ENCODE measurements around the gene PBRM1. TPM values are rescaled to one million over a fixed set of nuclear protein-coding genes. Genes with fewer than 3 reads are reported as not detected.

Gene PBRM1
- total and polyA plus RNA-seq, 2 experiments from 2014 or later: 57.5 to 72.5 TPM

DNA sequence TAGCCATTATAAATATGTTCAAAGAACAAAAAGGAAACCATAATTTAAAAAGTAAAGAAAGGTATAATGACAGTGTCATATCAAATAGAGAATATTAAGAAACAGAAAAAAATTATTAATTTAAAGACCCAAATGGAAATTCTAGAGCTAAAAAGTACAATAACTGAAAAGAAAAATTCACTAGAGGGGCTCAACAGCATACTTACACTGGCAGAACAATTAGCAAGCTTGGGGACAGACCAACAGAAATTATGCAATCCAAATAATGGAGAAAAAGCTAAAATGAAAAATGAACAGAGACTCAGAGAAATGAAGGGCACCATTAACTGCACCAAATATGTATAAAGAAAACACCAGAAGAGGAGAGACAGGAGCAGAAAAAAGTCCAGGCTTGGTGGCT is 33.9 kb upstream of the PBRM1 start:
- peaks cover 11% of the 10 kb centered on the region for H3K27me3 Mint-ChIP-seq (ENCODE audit: insufficient read depth, low read depth, poor library complexity)
- peaks cover 6% of the 10 kb centered on the region; the same call in 1 of the 2 replicates for H3F3A ChIP-seq (replicated peaks; ENCODE audit: low read depth)

DNA sequence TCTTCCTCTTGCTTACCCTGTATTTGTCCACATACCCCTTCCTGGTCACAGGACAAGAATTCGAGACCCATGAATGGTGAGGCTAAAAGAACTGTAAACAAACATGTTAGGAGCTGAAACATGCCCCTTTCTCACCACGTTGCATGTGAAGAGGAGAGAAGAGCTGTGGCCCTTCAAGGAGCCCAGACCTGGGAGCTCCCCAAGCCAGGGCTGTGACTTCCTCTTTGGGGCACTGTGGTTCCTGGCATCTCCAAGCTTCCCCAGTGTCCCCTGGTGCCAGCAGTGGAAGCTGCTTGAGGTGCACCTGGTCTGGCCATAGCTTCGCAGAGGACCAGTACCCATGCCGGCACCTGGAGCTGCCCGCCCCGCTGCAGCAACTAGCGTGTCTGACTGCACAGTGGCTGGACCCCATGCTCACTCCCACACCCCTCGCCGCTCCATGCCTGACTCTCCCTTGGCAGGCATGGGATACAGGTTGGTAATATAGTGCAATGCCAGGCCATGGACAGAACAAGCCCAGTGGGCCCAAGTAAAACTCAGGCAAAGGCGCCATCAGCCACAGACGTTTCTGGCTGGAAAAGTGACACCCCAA is 30.1 kb upstream of the PBRM1 start:
- H3K4me1 Mint-ChIP-seq: peaks cover 12% of the 10 kb centered on the region
- H3K4me3 ChIP-seq: no peak overlapping the region
- H3K27ac ChIP-seq (ENCODE audit: low read depth): peak overlapping the region; percentile 90; the same call in 1 of the 2 replicates
- H3K4me3 Mint-ChIP-seq: peak overlapping the region; percentile 55; the same call in 2 of the 3 replicates
- no peaks in the 10 kb centered on the region for H3K36me3 ChIP-seq (ENCODE audit: insufficient read depth)
- peaks cover 7% of the 10 kb centered on the region; the same call in 1 of the 2 replicates for H3K4me1 ChIP-seq (ENCODE audit: insufficient read depth)
- H3K9me2 ChIP-seq (ENCODE audit: insufficient read depth): no peaks in the 10 kb centered on the region
- ATAC-seq (no peak), DNase-seq (ENCODE audit: low spot score) (no peak)
- H3K27me3 ChIP-seq (ENCODE audit: insufficient read depth): no peaks in the 10 kb centered on the region
- H4K20me1 ChIP-seq (replicated peaks; ENCODE audit: insufficient read depth): no peaks in the 10 kb centered on the region
- peaks cover 7% of the 10 kb centered on the region; the same call in 2 of the 3 replicates for H3K36me3 Mint-ChIP-seq (ENCODE audit: low read depth)
- no peak for TF ChIP-seq CTCF (conservative IDR thresholded peaks at IDR 0.05; ENCODE audit: low read depth in 2 of 2)
- TF ChIP-seq, protein P1, sequence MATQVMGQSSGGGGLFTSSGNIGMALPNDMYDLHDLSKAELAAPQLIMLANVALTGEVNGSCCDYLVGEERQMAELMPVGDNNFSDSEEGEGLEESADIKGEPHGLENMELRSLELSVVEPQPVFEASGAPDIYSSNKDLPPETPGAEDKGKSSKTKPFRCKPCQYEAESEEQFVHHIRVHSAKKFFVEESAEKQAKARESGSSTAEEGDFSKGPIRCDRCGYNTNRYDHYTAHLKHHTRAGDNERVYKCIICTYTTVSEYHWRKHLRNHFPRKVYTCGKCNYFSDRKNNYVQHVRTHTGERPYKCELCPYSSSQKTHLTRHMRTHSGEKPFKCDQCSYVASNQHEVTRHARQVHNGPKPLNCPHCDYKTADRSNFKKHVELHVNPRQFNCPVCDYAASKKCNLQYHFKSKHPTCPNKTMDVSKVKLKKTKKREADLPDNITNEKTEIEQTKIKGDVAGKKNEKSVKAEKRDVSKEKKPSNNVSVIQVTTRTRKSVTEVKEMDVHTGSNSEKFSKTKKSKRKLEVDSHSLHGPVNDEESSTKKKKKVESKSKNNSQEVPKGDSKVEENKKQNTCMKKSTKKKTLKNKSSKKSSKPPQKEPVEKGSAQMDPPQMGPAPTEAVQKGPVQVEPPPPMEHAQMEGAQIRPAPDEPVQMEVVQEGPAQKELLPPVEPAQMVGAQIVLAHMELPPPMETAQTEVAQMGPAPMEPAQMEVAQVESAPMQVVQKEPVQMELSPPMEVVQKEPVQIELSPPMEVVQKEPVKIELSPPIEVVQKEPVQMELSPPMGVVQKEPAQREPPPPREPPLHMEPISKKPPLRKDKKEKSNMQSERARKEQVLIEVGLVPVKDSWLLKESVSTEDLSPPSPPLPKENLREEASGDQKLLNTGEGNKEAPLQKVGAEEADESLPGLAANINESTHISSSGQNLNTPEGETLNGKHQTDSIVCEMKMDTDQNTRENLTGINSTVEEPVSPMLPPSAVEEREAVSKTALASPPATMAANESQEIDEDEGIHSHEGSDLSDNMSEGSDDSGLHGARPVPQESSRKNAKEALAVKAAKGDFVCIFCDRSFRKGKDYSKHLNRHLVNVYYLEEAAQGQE (IDR thresholded peaks at IDR 0.05; ENCODE audit: unreplicated experiment): no peak
- TF ChIP-seq ZNF331 (CRISPR knock-in tag; IDR thresholded peaks at IDR 0.05; ENCODE audit: low read depth): no peak
- no peak for TF ChIP-seq POLR2AphosphoS5 (IDR thresholded peaks at IDR 0.05; ENCODE audit: low read depth)
- no peak for TF ChIP-seq EZH2phosphoT487 (IDR thresholded peaks at IDR 0.05; ENCODE audit: unreplicated experiment)
- TF ChIP-seq STAT1 (IDR thresholded peaks at IDR 0.05; ENCODE audit: unreplicated experiment): no peak
- TF ChIP-seq ETS1 (IDR thresholded peaks at IDR 0.05): no peak
- TF ChIP-seq CREB1 (CRISPR knock-in tag; IDR thresholded peaks at IDR 0.05; ENCODE audit: low read depth): no peak
- no peak for TF ChIP-seq NANOG (IDR thresholded peaks at IDR 0.05; ENCODE audit: borderline replicate concordance)
- H2AFZ ChIP-seq: no peak overlapping the region
- H3K79me2 ChIP-seq (replicated peaks; ENCODE audit: insufficient read depth): no peaks in the 10 kb centered on the region; the same call in 1 of the 2 replicates
- H3K9me3 Mint-ChIP-seq: no peaks in the 10 kb centered on the region
- H3K4me2 ChIP-seq: peak overlapping the region; percentile 92
- H3K27me3 Mint-ChIP-seq (ENCODE audit: insufficient read depth, low read depth, poor library complexity): peaks cover 5% of the 10 kb centered on the region
- H3K27ac Mint-ChIP-seq: peak overlapping the region; percentile 69
- peaks cover 6% of the 10 kb centered on the region; the same call in 1 of the 2 replicates for H3F3A ChIP-seq (replicated peaks; ENCODE audit: low read depth)

More for the DNA sequence above, 33.9 kb upstream of the PBRM1 start:
- H3K4me1 ChIP-seq (ENCODE audit: insufficient read depth): peaks cover 7% of the 10 kb centered on the region; the same call in 1 of the 2 replicates
- no peak overlapping the region for H3K4me2 ChIP-seq
- no peak overlapping the region for H2AFZ ChIP-seq
- no peaks in the 10 kb centered on the region for H3K9me2 ChIP-seq (ENCODE audit: insufficient read depth)
- no peak for TF ChIP-seq JUNB (IDR thresholded peaks at IDR 0.05; ENCODE audit: unreplicated experiment)
- TF ChIP-seq POLR2AphosphoS5 (IDR thresholded peaks at IDR 0.05; ENCODE audit: low read depth): no peak
- no peak for TF ChIP-seq CREB1 (CRISPR knock-in tag; IDR thresholded peaks at IDR 0.05; ENCODE audit: low read depth)
- TF ChIP-seq ZNF114 (CRISPR knock-in tag; IDR thresholded peaks at IDR 0.05): no peak
- Mint-ChIP-seq H3K36me3 (ENCODE audit: low read depth) (peaks cover 3% of the 10 kb centered on the region), H3K4me3 (no peak overlapping the region), H3K4me1 (peaks cover 12% of the 10 kb centered on the region), H3K27ac (no peak overlapping the region), H3K9me3 (no peaks in the 10 kb centered on the region)
- no peaks in the 10 kb centered on the region for H3K27me3 ChIP-seq (ENCODE audit: insufficient read depth)
- no peak for ATAC-seq
- no peaks in the 10 kb centered on the region for H4K20me1 ChIP-seq (replicated peaks; ENCODE audit: insufficient read depth)
- no peaks in the 10 kb centered on the region for H3K36me3 ChIP-seq (ENCODE audit: insufficient read depth)
- no peak overlapping the region for H3K4me3 ChIP-seq
- no peak overlapping the region for H3K27ac ChIP-seq (ENCODE audit: low read depth)
- no peak for DNase-seq (ENCODE audit: low spot score)
- no peaks in the 10 kb centered on the region for H3K79me2 ChIP-seq (replicated peaks; ENCODE audit: insufficient read depth)

All from GM23338 (cell line).